GM21528 (cell line): ENCODE data around the gene OPTC.
"Not testable (repeated sequence)": the region's sequence is repeated elsewhere in the genome, so short reads cannot be mapped to it uniquely, and the experiment has no call there.

Source experiments
- ATAC-seq: cut with Tn5 transposase; IDR thresholded peaks from one replicate; pipeline ENCODE4 v1.9.1; 2021; ENCODE audit warnings: mild to moderate bottlenecking, moderate library complexity; ENCODE audit not compliant: unreplicated experiment, low FRiP score

The OPTC gene

DNA sequence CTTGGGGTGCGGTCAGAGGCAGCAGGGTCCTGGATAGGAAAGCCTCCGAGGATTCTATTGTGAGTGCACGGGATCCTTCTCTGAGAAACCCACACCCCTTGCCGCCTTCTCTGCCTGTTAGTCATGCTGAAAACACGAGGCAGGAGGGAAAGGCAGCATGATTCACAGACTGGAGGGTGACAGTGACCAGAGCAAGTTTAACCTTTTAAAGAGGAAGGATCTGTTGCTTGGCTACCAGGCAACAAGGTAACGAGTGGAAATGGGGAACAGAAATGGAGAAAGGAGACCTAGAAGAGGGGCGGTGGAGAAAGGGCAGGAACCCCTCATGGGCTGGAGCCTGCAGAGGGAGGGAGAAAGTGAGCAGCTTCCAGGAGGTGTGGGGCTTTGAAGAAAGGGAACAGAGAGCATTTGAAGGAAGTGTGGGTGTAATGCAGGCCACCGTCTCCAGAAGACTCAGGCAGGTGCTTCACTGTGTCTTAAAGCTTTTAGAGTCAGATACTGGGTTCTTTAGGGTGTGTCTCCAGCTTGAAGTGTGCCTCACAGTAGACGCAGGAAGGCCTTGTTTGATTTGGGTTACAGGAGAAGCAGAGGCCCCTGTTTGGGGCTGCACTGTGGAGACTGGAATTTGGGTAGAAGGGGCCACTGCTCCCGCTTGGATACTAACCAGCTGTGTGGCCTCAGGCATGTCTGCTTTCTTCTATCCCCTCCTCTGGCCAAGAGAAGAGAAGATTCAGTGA, 19.1 kb downstream of the OPTC start:
- no peak for ATAC-seq

DNA sequence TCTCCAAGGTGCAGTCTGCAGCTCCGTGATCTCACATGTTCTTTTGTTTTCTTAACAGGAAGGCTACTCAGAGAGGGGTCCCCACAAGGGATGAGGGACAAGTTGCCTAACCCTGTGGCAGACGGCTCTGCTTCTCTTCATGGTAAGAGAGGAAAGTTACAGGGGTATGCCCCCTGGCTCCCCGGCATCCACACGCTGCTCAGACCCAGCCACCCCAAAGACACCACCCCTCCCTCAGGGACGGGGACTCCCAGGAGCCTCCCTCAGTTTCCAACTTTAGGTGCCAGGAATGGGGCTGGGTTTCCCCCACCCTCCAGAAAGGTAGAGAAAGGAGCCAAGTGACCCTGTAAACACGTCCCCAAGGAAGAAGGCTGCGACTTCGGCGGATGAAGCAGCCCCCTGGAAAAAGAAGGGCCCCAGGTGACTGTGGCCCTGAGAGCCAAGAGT, 19.7 kb downstream of the OPTC start:
- ATAC-seq = no peak

DNA sequence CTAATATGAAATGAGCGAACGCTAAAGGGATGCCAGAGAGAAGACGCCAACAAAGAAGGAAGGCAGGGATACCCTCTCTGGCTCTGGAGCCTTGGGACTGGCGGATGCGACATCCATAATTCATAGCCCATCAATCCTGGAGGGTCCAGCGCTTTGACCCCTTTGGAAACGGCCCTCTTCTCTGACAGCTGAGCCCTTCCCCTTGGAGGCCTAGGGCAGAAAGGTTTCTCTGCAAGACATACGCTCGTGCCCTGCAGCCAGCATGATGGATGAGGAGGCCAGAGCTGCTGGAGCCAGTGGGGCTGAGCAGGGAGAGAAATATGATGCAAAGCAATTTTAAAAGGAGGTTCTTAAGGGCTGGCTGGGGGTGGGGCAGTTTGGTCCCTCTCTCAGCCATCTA, 22.2 kb downstream of the OPTC start:
- ATAC-seq = no peak

DNA sequence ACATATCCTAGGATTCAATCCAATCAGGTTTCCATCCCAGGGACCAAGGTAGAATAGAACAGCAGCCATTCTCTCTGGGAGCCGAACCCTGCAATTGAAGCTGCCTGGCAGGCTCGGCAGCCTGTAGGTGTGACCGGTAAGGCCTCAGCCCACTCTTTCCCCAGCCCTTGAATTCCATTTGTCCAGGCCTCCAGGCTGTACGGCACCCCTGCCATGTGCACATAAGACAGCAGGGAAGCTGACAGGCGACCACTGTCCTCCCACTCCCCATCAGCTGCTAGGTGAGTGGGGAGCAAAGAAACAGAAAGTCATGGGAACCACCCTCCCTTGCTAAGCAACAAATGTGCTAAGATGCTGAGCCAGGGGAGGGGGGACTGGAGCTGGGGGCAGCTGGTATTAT, 23.0 kb downstream of the OPTC start:
- no peak for ATAC-seq

DNA sequence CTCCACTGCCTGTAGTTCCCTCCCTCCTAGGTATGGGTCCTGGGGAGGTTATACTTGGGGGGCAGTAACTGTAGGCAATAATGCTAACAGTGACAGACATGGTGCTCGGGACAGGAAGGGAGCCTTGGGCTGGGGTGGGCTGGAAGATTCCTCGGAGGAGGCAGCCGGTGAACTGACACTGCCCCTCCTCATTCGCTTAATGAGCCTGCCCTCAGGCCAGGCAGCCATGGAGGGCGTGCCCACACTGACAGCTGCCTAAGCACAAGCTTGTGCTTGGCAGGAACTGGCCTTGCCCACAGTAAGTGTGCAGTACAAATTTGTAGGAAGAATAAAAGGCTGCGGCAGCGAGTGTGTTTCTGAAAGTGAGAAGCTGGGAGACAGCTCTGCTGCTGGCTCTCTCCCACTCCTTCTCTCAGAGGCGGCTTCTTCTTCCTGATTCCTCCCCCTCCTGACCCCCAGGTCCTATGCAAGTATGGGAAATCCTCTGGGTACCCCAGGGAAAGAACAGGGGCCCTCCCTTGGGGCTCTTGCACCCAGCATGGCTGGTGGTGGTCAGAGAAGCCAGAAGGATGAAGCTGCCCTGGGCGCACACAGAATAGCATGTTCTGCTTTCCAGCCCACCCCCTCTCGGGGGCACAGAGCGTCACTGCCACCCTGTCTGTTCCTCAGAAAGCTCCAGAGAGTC, 23.6 kb downstream of the OPTC start:
- ATAC-seq = no peak

DNA sequence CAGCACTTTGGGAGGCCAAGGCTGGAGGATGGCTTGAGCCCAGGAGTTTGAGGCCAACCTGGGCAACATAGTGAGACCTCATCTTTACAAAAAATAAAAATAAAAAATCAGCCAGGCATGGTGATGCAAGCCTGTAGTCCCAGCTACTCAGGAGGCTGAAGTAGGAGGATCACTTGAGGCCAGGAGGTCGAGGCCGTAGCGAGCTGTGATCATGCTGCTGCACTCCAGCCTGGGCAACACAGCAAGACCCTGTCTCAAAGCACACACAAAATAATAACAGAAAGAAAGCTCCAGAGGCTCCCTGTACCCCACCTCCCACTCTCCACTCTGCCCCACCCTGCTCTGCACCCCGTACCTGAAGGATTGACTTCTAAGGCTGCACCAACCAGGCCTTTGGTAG, 24.2 kb downstream of the OPTC start:
- ATAC-seq = not testable (repeated sequence)

DNA sequence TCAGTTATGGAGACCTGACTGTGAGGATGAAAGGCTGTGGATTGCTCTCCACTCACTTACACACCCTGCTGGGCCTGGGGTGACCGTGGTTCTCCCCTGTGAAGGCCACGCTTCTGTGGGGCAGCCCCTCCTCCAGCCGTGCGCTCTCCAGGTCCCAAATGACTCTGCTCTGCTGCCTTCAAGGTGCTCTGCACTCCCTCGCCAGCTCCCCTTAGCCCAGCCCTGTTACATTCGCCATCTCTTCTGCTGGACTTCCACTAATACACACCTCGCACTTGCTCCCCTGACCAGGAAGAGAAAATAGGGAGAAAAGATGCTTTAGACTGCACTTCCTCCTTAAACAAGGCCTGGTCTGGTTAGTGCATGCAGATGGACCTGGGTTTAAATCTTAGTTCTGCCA, 24.6 kb downstream of the OPTC start:
- no peak for ATAC-seq

DNA sequence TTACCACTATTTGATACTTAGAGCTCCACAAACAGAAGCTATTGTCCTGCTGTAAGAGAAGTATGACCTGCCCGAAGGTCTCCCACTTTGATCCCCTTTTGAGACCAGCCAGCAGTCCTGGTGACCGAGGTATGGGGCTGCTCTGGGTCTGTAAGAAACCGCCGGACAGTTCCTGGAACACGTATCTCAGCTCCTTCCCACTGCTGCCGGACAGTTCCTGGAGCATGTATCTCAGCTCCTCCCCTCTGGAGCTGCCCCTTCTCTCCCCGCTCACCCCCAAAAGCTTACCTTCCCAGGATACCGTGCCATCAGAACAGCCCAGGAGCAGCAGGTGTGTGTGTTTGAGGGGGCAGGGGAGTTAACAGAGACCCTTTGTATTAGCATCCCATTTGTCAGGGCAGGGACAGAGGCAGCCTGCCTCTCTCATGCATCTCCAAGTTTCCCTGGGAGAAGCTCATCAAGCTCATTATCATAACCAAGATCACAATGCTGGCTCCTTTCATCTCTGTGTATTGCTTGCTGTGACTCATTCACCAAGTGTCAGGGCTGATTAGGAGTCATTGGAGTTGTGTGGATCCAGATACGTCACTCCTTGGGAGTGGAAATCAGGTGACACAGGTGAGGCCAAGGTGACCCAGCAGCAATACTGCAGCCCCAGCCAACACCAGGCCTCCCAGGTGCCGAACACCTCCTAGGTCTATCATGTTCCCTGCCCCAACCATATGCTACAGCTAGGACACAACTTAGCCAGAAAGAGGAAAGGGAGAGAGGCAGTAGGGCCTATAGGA, 25.3 kb downstream of the OPTC start:
- no peak for ATAC-seq

DNA sequence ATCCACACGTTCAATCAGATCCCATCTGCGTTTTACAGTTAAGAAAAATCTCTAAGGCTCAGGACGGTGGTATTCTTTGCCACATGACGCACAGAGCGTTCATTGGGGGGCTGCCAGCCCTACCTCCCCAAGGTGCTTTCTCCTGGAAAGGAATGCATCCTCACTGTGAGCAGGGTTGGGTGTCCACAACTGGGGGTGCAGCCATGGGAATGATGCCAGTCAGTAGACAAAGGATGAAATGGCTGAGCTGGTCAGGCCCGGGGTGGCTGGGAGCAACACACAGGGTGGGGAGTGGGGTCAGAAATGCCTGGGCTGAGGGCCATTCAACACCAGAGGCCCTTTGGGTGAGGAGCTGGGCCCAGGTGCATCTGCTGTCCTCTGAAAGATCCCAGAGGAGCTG, 25.9 kb downstream of the OPTC start:
- no peak for ATAC-seq

DNA sequence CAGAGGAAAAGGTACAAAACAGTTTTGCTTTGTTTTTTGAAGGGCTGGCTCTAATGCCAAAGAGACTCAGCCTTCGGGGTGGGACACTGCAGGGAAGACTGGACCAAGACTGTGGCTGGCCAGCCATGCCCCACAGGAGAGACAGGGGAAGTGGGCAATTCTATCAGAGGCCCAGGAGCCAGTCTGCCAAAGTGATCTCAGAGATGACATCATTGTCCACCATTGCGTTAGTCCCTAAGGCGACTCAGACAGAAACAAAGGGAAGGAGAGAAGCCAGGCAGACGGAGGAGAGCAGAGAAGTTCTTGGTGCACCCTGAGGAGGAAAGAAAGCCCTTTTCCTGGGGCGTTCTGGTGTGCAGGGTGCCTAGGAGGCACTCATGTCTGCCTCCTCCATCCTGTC, 26.4 kb downstream of the OPTC start:
- ATAC-seq = no peak

DNA sequence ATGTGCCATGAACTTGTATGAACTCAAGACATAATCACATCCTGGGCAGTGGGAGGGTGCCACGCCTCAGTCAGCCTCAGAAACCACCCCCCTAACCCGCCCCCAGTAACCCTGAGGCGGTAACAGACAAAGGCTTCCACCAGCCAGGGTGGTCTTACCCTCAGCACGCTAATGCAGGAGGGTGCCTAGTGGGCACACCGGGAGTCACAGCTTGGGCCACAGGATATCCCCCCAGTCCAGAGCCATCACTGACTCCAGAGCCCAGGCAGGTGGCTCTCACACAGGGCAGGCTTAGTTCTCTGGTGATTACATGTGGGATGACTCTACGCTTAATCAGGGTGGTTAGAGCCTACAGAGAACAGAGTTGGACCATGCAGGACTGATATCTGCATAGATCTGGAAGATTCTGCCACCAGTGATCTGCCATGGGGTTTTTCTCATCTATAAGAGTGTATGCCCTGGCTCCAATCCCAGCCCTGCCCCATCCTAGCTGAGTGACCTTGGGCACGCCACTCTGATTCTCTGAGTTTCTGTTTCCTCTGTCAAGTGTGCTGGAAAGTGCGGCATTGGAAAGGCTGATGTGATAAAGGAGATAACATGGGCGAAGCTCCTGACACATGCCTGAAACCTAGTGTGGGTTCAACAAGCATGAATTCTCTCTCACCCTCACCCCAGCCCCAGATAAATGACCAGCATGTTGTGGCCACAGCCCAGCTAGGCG, 27.3 kb downstream of the OPTC start:
- no peak for ATAC-seq

DNA sequence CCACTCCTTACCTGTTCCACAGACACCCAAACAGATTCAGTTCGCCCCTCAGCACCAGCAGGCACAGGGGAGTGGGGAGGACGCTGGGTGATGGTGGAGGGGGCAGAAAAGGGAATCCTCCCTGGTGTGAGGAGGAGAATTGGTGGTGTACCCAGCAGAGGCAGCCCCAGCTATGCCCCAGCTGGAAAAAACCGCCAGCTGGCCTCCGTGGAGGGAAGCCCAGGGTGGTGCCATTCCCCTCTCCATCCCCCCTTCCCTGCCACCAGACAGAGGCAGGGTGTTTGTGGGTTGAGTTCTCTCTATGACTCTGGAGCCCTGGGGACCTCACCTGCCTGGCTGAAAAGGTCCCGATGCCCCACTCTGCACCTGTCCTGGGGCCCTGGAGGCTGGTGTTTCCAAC, 27.9 kb downstream of the OPTC start:
- no peak for ATAC-seq

DNA sequence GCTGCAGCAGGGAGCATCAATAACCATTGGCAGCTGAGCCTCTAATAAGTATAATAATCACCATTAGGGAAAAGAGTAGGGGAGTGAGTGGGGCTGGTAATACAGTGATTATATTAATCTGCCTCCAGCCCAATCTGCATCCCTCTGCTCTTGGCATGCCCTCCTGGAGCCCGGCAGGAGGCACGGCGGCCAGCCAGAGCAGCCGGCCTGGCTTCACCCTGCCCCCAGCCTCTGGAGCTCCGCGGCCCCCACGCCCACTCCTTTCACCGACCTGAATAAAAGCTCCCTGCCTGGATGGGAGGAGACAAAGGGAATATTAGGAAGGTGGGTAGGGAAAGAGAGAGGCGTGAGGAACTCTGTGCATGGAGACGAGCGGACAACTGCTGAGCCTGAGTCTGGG, 28.3 kb downstream of the OPTC start:
- no peak for ATAC-seq

DNA sequence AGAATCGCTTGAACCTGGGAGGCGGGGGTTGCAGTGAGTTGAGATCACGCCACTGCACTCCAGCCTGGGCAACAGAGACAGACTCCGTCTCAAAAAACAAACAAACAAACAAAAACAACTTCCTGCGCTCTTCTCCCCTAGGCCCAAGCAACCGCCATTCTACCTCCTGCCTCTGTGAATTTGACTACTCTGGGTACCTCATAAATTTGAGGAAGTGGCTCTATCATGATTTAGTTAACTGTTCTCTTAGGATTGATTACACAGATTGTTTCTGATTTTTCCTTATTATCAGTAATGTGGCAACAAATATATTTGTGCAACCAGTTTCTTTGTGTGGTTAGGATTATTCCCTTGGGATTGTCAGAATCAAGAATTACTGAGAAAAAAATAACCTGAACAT, 29.7 kb downstream of the OPTC start:
- ATAC-seq = no peak

DNA sequence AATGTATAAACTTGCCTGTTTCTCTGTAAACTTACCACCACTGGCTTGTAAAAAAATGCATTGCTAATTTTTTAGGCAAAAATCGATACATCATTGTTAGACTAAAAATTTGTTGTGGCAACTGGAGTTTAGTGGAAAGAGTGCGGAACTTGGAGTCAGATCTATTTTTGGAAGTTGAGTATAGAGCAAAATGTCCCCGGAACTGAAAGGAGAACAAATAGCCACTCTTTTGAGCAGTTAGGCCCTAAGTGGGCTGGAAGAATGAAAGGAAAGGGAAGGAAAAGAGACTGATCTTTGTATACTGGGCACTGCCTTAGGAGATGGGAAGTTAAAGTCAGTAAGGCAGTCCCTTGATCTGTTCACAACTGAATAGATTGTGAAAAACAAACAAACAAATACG, 30.2 kb downstream of the OPTC start:
- ATAC-seq = no peak

DNA sequence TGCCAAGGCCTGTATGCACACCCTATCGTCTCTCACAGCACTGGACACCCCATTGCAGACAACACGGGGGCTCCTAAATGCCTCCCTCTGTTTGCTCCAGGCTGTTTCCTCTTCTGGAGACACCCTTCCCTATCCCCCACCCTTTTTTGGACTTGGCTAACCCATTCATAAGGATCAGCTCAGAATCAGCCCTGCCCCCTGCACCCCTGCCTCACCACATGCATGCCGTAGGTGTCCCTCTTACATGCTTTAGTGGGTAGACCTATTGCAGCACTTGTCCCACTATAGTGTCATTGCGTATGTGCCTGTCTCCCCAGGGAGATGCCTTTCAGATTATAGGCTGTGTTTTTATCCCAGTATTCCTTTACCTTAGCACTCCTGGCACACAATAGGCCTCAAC, 30.9 kb downstream of the OPTC start:
- no peak for ATAC-seq

DNA sequence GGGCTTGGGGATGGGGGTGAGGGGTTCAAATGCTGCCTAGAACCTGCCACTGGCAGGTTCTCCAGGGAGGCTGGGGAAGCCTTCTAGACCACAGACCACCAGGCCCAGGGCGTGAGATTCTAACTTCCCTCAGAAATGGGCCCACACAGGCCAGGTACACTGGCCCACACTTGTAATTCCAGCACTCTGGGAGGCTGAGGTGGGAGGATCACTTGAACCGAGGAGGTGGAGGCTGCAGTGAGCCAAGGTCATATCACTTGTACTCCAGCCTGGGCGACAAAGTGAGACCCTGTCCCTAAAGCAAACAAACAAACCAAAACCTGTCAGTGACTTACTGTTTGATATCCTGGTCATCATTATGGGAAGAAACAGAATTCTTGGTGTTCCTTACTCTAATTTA, 31.7 kb downstream of the OPTC start:
- ATAC-seq = no peak

DNA sequence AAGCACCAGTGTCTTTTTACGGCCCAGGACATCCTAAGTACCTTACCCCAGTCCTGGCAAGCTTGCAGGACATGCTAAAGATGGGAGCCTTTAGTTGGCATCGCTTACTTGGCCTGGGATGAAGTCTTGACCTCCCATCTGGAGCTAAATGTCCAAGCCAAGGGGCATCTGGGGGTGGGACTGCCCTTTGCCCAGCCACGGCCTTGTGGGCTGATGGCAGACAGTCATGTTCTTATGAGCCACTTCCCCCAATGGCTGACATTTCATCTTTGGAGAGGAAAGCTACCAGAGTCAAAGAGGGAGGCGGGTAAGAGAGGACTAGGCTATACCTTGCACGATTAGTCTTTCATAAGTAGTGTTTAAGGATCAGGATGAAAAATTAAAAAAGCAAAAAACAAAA, 32.2 kb downstream of the OPTC start:
- no peak for ATAC-seq

DNA sequence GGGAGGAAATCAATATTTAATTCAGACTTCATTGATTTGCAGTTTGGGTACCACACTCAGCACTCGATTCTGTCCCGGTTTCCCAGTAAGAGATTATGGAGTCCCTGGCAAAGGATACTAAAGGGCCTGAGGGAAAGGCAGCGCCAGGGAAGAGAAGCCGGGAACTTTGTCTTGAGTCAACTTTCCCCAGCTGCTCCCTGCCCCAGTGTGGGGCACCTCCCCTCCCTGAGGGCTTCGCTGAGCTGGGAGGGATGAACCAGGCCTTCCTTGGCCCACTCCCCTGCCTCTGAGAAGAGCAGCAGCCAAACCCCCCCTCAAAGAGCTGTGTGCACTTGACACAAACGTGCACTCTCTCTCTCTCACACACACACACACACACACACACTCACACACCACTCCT, 32.6 kb downstream of the OPTC start:
- no peak for ATAC-seq

DNA sequence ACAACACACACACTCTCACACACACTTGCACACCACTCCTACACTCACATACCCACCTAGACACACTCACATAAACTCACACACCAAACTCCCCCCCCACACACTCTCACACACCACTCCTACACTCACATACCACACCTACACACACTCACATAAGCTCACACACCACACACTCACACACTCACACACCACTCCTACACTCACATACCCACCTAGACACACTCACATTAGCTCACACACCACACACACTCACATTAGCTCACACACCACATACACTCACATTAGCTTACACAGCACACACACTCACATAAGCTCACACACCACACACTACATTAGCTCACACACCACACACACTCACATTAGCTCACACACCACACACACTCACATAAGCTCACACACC, 33.1 kb downstream of the OPTC start:
- ATAC-seq = no peak

DNA sequence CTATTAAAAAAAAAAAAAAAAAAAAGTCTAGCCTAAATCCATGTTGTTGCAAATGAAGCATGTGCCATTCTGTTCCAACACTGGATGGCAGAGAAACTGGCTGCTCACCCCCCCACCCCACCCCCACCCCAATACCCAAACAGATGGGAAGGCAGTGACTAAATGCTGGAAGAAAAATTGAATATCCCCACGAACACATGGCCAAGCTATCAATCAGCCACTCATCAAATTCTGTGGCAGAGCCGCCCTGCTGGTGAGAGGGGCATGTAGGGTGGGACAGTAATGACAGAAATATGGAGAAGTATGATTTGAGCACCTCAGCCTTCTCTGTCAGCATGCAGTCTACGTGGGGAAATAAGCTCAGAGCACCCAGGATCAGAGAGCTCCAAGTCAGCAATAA, 34.1 kb downstream of the OPTC start:
- no peak for ATAC-seq
